ENCODE data around the gene ITSN2.

DNA sequence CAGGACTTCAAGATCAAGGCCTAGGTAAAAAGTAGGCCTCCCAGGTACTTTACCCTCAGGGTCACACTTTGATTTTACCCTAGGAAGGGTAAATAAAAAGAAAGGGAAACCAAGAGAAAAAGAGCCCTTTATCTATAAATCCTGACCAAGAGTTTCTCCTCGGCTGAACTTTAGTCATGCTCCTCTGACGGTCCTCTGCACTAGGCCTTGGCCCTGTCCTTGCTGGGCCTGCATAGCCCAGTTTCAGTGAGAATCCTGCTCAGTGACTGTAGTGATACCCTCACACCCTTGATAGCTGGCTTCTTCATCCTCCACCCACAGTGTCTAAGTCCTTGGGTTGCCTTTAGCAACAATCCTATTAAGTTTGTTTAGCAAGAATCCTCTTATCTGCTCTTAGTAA is 20.5 kb upstream of the ITSN2 start:
- TF ChIP-seq, protein P1, sequence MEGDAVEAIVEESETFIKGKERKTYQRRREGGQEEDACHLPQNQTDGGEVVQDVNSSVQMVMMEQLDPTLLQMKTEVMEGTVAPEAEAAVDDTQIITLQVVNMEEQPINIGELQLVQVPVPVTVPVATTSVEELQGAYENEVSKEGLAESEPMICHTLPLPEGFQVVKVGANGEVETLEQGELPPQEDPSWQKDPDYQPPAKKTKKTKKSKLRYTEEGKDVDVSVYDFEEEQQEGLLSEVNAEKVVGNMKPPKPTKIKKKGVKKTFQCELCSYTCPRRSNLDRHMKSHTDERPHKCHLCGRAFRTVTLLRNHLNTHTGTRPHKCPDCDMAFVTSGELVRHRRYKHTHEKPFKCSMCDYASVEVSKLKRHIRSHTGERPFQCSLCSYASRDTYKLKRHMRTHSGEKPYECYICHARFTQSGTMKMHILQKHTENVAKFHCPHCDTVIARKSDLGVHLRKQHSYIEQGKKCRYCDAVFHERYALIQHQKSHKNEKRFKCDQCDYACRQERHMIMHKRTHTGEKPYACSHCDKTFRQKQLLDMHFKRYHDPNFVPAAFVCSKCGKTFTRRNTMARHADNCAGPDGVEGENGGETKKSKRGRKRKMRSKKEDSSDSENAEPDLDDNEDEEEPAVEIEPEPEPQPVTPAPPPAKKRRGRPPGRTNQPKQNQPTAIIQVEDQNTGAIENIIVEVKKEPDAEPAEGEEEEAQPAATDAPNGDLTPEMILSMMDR (IDR thresholded peaks at IDR 0.05) = no peak
- no peak for TF ChIP-seq POLR2A (IDR thresholded peaks at IDR 0.05)

All from lower leg skin (tissue), 3 donors.